K562 (cell line): ENCODE measurements around the gene NELFE.
"Not testable (repeated sequence)": the region's sequence is repeated elsewhere in the genome, so short reads cannot be mapped to it uniquely, and the experiment has no call there.

Experiments
- CREBBP ChIP-seq: IDR thresholded peaks from one replicate; pipeline ENCODE4 v1.6.1; 2012; ENCODE audit warnings: low read depth, mild to moderate bottlenecking, control low read depth, inconsistent platforms, low read length
- FOXM1 ChIP-seq, 2 experiments: fragments of 450-650 bp in 1 of 2; sonication (generic) in 1 of 2; formaldehyde crosslinking in 1 of 2; IDR thresholded peaks; 2 replicates each; pipeline versions ENCODE4 v1.6.1 to v1.9.0; 2017 to 2022; ENCODE audit warnings: low read depth in 2 of 2, mild to moderate bottlenecking in 2 of 2, missing genetic modification reagents in 1 of 2, moderate library complexity in 1 of 2
- MXD1 ChIP-seq: fragments of 250-450 bp; sonication (Bioruptor Pico); IDR thresholded peaks from 2 replicates; pipeline ENCODE4 v1.8.0; 2021; ENCODE audit warnings: borderline replicate concordance, mild to moderate bottlenecking, moderate library complexity; ENCODE audit not compliant: poor library complexity, severe bottlenecking
- POLR2A ChIP-seq: fragments of 450-650 bp; conservative IDR thresholded peaks from 2 replicates; pipeline ENCODE4 v1.6.1; 2016
- TAL1 ChIP-seq: fragments of 450-650 bp; IDR thresholded peaks from 2 replicates; pipeline ENCODE4 v1.6.1; 2016; ENCODE audit warnings: mild to moderate bottlenecking
- ZNF639 ChIP-seq, 2 experiments: fragments of 200-800 bp in 1 of 2; sonication (Bioruptor generic) in 1 of 2; sonication (generic) in 1 of 2; formaldehyde crosslinking in 1 of 2; IDR thresholded peaks in 1 of 2; conservative IDR thresholded peaks in 1 of 2; 2 replicates each; pipeline versions ENCODE4 v1.5.0 to v1.6.1; 2016 to 2020; ENCODE audit warnings: missing compliant biosample characterization in 1 of 2, missing genetic modification characterization in 1 of 2, missing genetic modification reagents in 1 of 2
- TF ChIP-seq, protein P1 (sequence below): sonication (generic); formaldehyde crosslinking; IDR thresholded peaks from 2 replicates; pipeline ENCODE4 v1.8.0; 2022; ENCODE audit warnings: mild to moderate bottlenecking, low read depth, missing genetic modification reagents
- TF ChIP-seq, protein P2 (sequence below), 3 experiments: IDR thresholded peaks in 2 of 3; conservative IDR thresholded peaks in 1 of 3; 2 replicates each; pipeline ENCODE4 v1.5.1; 2011 to 2012; ENCODE audit warnings: low read length in 3 of 3, mild to moderate bottlenecking in 3 of 3, control low read depth in 2 of 3, improper control_type of control experiment in 1 of 3, inconsistent platforms in 1 of 3, low read depth in 1 of 3, mixed read lengths in 1 of 3, moderate library complexity in 1 of 3; ENCODE audit not compliant: insufficient read depth in 2 of 3

DNA sequence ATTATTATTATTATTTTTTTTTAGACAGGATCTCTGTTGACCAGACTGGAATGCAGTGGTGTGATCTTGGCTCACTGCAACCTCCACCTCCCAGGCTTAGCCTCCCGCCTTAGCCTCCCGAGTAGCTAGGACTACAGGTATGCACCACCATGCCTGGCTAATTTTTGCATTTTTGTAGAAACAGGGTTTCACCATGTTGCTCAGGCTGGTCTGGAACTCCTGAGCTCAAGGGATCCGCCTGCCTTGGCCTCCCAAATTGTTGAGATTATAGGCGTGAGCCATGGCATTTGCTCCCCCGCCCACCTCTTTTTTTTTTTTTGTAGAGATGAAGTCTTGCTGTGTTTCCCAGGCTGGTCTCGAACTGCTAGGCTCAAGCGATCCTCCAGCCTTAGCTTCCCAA is 49.5 kb downstream of the NELFE start:
- not testable (repeated sequence) for TF ChIP-seq CREBBP; MXD1 (CRISPR knock-in tag); TAL1; POLR2A; FOXM1 (IDR thresholded peaks at IDR 0.05; ENCODE audit: low read depth); FOXM1 (CRISPR knock-in tag; IDR thresholded peaks at IDR 0.05; ENCODE audit: low read depth); ZNF639 (CRISPR knock-in tag; conservative IDR thresholded peaks at IDR 0.05 in 1 of 2, IDR thresholded peaks at IDR 0.05 in 1 of 2)
- TF ChIP-seq, protein P1, sequence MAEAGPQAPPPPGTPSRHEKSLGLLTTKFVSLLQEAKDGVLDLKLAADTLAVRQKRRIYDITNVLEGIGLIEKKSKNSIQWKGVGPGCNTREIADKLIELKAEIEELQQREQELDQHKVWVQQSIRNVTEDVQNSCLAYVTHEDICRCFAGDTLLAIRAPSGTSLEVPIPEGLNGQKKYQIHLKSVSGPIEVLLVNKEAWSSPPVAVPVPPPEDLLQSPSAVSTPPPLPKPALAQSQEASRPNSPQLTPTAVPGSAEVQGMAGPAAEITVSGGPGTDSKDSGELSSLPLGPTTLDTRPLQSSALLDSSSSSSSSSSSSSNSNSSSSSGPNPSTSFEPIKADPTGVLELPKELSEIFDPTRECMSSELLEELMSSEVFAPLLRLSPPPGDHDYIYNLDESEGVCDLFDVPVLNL (CRISPR knock-in tag): not testable (repeated sequence)
- TF ChIP-seq, protein P2, sequence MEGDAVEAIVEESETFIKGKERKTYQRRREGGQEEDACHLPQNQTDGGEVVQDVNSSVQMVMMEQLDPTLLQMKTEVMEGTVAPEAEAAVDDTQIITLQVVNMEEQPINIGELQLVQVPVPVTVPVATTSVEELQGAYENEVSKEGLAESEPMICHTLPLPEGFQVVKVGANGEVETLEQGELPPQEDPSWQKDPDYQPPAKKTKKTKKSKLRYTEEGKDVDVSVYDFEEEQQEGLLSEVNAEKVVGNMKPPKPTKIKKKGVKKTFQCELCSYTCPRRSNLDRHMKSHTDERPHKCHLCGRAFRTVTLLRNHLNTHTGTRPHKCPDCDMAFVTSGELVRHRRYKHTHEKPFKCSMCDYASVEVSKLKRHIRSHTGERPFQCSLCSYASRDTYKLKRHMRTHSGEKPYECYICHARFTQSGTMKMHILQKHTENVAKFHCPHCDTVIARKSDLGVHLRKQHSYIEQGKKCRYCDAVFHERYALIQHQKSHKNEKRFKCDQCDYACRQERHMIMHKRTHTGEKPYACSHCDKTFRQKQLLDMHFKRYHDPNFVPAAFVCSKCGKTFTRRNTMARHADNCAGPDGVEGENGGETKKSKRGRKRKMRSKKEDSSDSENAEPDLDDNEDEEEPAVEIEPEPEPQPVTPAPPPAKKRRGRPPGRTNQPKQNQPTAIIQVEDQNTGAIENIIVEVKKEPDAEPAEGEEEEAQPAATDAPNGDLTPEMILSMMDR (IDR thresholded peaks at IDR 0.05 in 2 of 3, conservative IDR thresholded peaks at IDR 0.05 in 1 of 3; ENCODE audit: insufficient read depth in 2 of 3, low read depth in 1 of 3, low read length in 3 of 3): not testable (repeated sequence)
